ENCODE results near the gene BCOR.

The BCOR gene

DNA sequence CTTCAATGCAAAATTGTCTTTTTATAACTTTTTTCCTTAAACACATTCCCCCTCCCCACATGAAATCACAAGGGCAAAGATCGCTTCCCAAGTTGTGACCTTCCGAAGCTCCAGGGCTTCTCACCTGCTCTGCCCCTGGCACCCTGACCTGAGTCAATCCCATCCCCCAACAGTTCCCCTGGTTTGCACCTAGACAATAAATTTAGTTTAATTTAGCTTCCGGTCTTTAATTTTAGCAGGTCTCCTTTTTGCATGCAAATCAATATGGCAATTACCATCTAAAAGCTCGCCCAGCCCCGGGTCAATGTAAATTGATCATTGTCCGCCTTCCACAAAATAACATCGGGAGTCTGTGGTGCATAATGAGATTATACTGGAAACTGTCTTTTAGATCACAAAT lies 6.8 kb downstream of the BCOR start:
- no peaks in the 10 kb centered on the region for H3K36me3 ChIP-seq (ENCODE audit: insufficient read depth, low read length)
- no peak overlapping the region for H2AFZ ChIP-seq (ENCODE audit: low read depth, low read length)
- no peaks in the 10 kb centered on the region for H3K27me3 ChIP-seq (ENCODE audit: insufficient read depth, low read length)
- H3K4me3 ChIP-seq (ENCODE audit: low read length), result no peak overlapping the region
- H3K4me1 ChIP-seq (ENCODE audit: insufficient read depth, low read length), result peaks cover 50% of the 10 kb centered on the region
- H3K9me3 ChIP-seq (ENCODE audit: low read length), result no peaks in the 10 kb centered on the region

DNA sequence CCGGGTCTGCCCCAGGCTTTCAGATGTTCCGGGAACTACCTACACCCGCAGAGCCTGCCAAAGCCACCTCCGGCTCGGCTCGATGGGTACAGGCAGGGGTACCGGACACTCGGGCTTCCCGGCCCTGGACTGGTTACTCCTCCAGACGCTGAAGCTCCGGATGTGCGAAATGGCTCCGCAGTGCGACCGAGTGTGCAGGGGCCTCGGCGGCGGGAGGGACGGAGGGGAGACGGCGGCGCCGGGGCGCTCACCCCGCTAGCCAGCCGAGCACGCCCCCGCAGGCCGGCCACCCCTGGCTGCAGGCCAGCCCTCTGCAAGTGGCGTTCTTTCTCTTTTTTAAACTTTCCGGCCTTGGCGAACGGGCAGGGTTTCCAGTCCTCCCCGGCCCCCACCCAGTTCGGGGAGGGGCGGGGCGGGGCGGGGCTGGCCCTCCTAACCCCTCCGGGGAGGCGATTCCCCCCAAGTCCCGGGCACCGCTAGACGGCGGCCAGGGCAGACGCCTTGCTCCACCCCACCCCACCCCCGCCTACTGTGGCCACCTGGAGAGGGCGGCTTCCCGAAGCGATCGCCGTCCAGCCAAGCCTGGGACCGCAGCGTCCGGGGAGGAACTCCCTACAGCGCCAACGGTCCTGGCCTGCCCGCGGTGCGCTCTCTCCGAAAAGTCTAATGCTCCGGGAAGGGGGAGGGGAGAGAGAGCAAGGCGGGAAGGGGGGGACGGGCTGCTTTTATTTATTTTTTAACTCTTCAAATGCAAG lies 7.5 kb downstream of the BCOR start:
- Histone ChIP-seq H3K9me3 (ENCODE audit: low read length) (no peaks in the 10 kb centered on the region), H3K36me3 (ENCODE audit: insufficient read depth, low read length) (no peaks in the 10 kb centered on the region), H3K4me1 (ENCODE audit: insufficient read depth, low read length) (peaks cover 50% of the 10 kb centered on the region), H3K27me3 (ENCODE audit: insufficient read depth, low read length) (no peaks in the 10 kb centered on the region), H3K4me3 (ENCODE audit: low read length) (no peak overlapping the region), H2AFZ (ENCODE audit: low read depth, low read length) (no peak overlapping the region)

DNA sequence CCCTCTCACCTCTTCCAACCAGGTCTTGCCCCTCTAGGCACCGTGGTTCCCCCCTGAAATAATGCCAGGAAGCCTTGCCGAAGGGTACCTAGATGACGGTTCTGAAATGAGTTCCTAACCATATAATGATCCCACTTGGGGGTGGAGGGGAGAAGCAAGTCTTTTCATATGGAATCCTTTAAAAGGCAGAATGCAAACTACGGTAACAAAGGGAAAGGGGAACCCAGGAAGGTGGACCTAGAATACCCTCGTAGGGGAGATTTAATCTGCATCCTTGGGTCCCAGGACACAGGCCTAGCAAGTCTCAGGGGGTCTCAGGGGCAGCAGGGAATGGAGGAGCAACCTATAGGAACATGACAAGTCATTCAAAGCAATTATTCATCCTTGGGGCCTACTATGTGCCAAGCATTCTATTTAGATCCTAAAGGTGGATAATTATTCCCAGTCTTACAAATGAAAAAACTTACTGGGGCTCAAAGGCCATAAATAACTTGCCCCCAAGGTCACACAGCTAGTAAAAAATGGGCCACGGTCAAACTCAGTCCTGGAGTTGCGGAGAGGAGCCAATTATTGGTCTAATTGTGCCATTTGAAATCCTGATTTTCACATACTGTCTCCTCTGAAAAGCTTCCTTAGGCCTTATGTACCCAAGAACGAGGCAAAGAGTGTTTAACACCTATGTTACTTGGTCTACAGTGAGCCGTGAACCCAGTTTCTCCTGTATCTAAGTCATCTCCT lies 8.8 kb downstream of the BCOR start:
- no peak overlapping the region for H3K4me3 ChIP-seq (ENCODE audit: low read length)
- H3K36me3 ChIP-seq (ENCODE audit: insufficient read depth, low read length), result no peaks in the 10 kb centered on the region
- H2AFZ ChIP-seq (ENCODE audit: low read depth, low read length), result no peak overlapping the region
- peaks cover 50% of the 10 kb centered on the region for H3K4me1 ChIP-seq (ENCODE audit: insufficient read depth, low read length)
- H3K27me3 ChIP-seq (ENCODE audit: insufficient read depth, low read length), result no peaks in the 10 kb centered on the region
- H3K9me3 ChIP-seq (ENCODE audit: low read length), result no peaks in the 10 kb centered on the region

DNA sequence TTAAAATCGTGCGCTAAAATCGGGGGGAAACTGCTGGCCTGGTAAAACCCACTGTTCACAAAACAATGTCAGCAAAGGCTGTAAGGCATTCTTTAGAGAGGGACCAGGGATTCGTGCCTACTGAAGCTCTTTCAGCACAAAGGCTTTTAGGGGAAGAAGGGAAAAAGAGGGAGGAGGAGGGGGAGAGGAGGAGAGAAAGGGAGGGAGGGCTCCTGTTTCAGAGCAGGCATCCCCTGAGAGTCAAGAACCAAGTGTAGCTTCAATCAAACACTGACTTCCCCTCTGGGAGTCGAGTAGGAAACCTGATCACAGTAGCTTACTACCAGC lies 9.5 kb downstream of the BCOR start:
- Histone ChIP-seq H3K36me3 (ENCODE audit: insufficient read depth, low read length) (no peaks in the 10 kb centered on the region), H3K27me3 (ENCODE audit: insufficient read depth, low read length) (no peaks in the 10 kb centered on the region), H3K4me1 (ENCODE audit: insufficient read depth, low read length) (peaks cover 45% of the 10 kb centered on the region), H3K4me3 (ENCODE audit: low read length) (no peak overlapping the region), H3K9me3 (ENCODE audit: low read length) (no peaks in the 10 kb centered on the region), H2AFZ (ENCODE audit: low read depth, low read length) (no peak overlapping the region)

DNA sequence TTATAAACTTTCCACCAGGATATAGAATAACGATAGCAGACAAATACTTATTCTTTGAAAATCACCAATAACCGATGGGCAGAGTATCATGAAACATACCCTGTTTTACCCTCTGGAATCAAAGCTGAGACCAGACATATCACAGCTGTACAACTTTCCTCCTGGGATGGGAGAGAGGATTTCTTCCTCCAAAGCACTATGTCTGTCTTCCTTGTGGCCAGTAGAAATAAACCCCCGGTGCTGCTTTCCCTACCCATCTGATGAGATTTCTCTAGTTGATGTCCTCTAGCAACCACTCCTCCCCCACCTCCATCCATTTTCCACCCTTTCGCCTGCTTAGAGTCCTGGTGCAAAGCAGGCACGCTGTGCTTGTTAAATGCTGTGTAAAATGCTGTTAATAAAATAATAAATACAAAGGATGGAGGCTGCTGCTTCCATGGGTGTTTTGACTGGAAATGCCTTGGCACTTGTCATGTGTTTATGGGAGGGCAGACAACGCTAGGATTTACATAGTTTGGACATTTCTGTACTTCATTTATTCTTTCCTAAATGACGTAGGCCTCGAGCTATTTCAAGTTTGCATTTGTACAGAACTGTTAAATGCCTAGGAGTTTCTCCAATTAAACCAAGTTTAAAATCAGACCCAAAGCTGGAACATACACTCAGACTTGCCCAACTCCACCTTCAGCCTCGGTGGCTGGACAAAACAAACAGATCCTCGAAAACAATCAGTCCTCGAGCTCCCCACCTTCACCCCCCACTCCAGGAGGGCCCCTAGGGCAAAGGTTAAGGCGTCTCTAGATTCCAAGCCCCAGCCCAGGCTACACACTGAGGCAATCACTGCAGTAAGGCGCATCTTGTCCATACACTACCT lies 10.1 kb downstream of the BCOR start:
- H3K36me3 ChIP-seq (ENCODE audit: insufficient read depth, low read length), result no peaks in the 10 kb centered on the region
- no peak overlapping the region for H3K4me3 ChIP-seq (ENCODE audit: low read length)
- no peaks in the 10 kb centered on the region for H3K27me3 ChIP-seq (ENCODE audit: insufficient read depth, low read length)
- no peaks in the 10 kb centered on the region for H3K9me3 ChIP-seq (ENCODE audit: low read length)
- H3K4me1 ChIP-seq (ENCODE audit: insufficient read depth, low read length), result peaks cover 40% of the 10 kb centered on the region
- H2AFZ ChIP-seq (ENCODE audit: low read depth, low read length), result no peak overlapping the region

DNA sequence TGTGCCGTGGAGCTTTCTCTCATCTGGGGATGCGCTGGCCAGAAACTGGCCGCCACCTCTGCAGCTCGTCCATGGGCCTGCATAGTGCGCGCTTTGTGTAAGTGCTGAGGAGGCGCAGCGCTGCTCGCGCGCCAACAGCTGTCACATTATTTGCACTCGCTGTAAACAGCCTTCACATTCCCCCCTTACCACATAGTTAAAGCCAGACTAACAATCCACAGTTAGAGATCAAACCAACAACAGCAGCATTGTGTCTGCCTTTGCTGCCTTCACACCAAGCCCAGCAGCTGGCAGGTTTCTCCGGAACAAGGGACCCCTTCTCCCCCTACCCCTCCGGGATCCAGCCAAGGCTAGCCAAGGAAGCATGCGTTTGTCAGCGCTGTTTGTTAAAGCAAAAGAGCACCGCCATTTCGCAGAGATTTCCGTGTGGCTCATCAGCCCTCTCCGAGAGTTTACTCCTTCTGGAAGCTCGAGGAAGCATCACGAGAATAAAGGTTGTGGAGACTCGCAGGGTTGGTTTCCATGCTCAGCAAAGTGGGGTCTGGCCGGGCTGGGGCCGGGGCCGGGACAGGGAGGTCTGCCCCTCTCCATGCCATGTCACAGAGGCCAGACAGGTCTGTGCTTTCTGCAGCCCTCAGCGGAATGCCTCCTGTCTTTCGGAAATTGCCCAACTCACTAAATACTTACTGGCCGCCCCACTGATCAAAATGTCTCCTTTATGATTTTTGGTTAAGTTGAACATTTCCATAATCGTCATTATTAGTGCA lies 11.0 kb downstream of the BCOR start:
- peaks cover 40% of the 10 kb centered on the region for H3K4me1 ChIP-seq (ENCODE audit: insufficient read depth, low read length)
- no peaks in the 10 kb centered on the region for H3K9me3 ChIP-seq (ENCODE audit: low read length)
- H2AFZ ChIP-seq (ENCODE audit: low read depth, low read length), result no peak overlapping the region
- H3K4me3 ChIP-seq (ENCODE audit: low read length), result no peak overlapping the region
- H3K36me3 ChIP-seq (ENCODE audit: insufficient read depth, low read length), result no peaks in the 10 kb centered on the region
- H3K27me3 ChIP-seq (ENCODE audit: insufficient read depth, low read length), result no peaks in the 10 kb centered on the region

DNA sequence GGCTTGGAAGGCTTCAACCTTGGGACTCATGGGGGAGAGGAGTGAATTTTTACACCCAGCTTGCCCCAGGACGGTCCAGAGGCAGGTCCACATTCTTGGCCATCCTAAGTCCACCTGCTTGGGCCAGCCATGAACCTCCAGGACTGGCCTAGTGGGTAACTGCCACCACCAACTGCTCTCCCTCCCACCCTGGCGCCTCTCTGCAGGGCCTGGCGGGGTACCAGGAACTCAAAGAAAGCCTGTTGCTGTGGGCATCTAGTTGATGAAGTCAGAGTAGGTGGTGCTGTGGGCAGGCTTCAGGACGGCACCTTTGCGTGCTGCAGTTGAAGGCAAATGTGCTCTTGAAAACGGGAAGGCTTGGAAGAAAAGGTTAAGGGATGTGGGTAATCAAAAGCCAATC lies 12.0 kb downstream of the BCOR start:
- H2AFZ ChIP-seq (ENCODE audit: low read depth, low read length), result no peak overlapping the region
- no peaks in the 10 kb centered on the region for H3K27me3 ChIP-seq (ENCODE audit: insufficient read depth, low read length)
- peaks cover 44% of the 10 kb centered on the region for H3K4me1 ChIP-seq (ENCODE audit: insufficient read depth, low read length)
- H3K36me3 ChIP-seq (ENCODE audit: insufficient read depth, low read length), result no peaks in the 10 kb centered on the region
- no peaks in the 10 kb centered on the region for H3K9me3 ChIP-seq (ENCODE audit: low read length)
- H3K4me3 ChIP-seq (ENCODE audit: low read length), result no peak overlapping the region

DNA sequence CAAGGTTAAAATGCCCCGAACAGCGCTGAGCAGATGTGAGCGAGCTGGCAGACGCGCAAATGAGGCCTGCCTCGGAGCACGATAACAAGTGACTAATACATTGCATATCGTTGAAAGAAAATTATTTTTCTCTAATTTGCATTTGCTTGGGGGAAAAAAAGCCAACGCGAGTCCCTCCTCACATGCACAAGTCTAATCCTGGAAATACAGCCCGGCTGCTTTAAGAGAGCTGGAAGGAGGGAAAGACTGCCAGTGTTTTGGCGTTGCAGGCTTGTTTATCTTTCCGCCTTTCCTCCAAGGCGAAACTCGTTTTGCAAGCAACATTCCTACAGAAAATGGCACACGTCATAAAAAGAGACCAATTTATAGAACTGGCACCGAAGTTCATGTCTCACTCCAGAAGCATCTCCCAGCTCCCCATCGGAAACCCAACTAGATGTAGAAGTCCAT lies 12.6 kb downstream of the BCOR start:
- Histone ChIP-seq H2AFZ (ENCODE audit: low read depth, low read length) (no peak overlapping the region), H3K36me3 (ENCODE audit: insufficient read depth, low read length) (no peaks in the 10 kb centered on the region), H3K4me3 (ENCODE audit: low read length) (no peak overlapping the region), H3K27me3 (ENCODE audit: insufficient read depth, low read length) (no peaks in the 10 kb centered on the region), H3K9me3 (ENCODE audit: low read length) (no peaks in the 10 kb centered on the region), H3K4me1 (ENCODE audit: insufficient read depth, low read length) (peaks cover 44% of the 10 kb centered on the region)

DNA sequence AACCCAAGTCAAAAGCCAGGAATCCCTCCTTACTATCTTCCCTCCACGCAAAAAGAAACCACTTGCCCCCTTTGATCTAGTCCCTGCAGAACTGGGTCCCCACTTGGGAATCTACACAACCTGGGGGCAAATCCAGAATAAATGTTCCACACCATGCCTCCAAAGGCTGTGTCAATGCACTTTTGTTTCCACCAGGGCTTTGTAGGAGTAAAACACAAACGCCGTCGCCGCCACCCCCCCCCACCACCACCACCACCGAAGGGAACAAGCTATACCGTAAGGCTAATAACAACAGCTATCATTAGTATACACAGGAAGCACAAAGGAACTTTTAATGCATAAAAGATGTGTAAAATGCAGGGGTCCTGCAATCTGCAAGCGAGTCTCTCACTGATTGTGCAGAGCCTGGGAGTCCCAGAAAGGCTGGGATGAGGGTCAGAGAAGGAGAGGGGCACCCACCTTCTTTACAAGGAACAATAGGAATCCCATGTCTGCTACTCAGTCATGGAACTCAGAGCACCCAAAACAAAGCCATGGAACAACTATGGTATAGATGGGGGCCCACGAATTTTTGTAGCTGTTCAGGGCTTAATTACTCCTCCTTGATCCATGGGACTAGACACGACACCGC lies 13.2 kb downstream of the BCOR start:
- Histone ChIP-seq H3K4me1 (ENCODE audit: insufficient read depth, low read length) (peaks cover 43% of the 10 kb centered on the region), H3K36me3 (ENCODE audit: insufficient read depth, low read length) (no peaks in the 10 kb centered on the region), H2AFZ (ENCODE audit: low read depth, low read length) (no peak overlapping the region), H3K27me3 (ENCODE audit: insufficient read depth, low read length) (no peaks in the 10 kb centered on the region), H3K9me3 (ENCODE audit: low read length) (no peaks in the 10 kb centered on the region), H3K4me3 (ENCODE audit: low read length) (no peak overlapping the region)

DNA sequence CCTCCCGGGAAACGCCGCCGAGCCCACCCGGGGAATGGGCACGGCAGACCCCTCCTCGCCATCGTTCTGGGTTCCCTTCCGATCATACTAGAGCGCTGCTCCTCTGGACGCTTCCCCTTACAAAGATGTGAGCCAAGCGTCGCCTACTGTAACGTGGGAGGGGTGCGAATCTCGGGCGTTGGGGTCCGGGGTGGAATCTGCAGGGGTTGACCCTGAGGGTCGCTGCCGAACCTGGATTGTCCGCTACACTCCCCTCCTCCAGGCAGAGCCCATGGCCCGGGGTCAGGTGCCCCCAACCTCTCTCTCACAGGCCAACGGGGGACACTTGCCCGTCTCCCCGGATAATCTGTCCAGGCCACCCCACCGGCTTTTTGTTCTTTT lies 13.8 kb downstream of the BCOR start:
- Histone ChIP-seq H3K36me3 (ENCODE audit: insufficient read depth, low read length) (no peaks in the 10 kb centered on the region), H3K27me3 (ENCODE audit: insufficient read depth, low read length) (no peaks in the 10 kb centered on the region), H2AFZ (ENCODE audit: low read depth, low read length) (no peak overlapping the region), H3K4me1 (ENCODE audit: insufficient read depth, low read length) (peaks cover 38% of the 10 kb centered on the region), H3K4me3 (ENCODE audit: low read length) (no peak overlapping the region), H3K9me3 (ENCODE audit: low read length) (no peaks in the 10 kb centered on the region)

DNA sequence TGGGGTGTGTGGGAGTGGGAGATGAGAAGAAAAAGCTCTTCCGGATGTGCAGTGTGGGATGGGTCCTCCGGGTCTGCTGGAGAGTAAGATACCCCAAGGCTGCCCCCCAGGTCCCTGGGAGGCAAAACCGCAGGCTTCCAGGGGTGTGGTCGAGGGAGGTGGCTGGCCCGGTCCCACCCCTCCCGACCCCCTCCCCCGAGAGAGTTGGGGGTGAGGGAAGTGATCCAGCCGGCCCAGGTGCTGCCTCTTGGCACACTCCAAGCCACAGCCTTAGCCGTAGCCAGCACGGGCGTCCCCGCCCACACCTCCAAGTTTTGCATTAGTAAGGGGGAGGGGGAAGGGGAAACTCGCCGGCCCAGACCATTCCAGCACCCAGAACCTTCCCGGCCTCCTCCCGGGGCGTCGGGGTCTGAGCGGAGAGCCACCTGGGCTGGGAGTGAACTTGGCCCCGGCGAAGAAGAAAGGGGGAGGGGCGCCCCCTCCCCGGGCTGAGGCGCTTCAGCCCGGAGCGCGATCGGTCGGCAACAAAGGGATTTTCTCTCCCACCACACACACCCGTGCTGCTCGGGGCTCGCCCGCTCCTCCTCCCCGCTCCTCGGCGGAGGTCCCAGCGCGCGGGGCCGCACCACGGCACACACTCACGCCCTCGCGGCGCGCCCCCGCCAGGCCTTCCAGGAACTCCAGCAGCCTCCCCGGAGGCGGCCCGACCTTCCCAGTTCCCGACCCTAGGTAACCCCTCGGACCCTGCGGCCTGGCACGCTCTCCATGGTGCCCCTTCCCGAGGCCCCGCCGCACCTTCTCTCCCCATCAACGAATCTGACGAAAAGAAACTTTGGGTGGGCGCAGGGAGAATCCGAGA lies 14.4 kb downstream of the BCOR start:
- H3K36me3 ChIP-seq (ENCODE audit: insufficient read depth, low read length), result no peaks in the 10 kb centered on the region
- H3K9me3 ChIP-seq (ENCODE audit: low read length), result no peaks in the 10 kb centered on the region
- no peak overlapping the region for H3K4me3 ChIP-seq (ENCODE audit: low read length)
- H3K27me3 ChIP-seq (ENCODE audit: insufficient read depth, low read length), result no peaks in the 10 kb centered on the region
- H2AFZ ChIP-seq (ENCODE audit: low read depth, low read length), result no peak overlapping the region
- peaks cover 33% of the 10 kb centered on the region for H3K4me1 ChIP-seq (ENCODE audit: insufficient read depth, low read length)

All from neuron (in vitro differentiated cells).